GM19240 (cell line): Measurements from ENCODE around the gene AP1S3.

Source experiments
- DNase-seq: peaks from one replicate; pipeline ENCODE4 v3.0.0; 2011; ENCODE audit warnings: low spot score; ENCODE audit not compliant: insufficient read length

Gene AP1S3

DNA sequence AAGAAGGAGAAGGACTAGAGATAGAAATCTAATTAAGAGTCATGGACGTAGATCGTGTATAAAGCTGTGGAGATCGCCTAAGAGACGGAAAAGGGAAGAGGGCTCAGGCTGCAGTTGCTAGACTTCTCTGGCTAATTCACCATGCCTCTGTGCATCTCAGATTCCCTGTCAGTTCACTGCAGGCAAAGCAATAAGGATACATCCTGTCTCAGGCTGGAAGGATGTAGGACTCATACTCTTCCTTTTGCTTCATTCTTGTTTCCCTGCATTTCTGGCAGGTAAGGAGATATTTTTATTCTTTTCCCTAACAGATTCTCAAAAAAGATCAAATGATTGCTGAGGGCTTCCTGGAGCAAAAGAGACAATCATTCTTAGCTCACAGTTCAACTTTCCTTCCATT is 112.5 kb downstream of the AP1S3 start:
- DNase-seq: no peak

- DNase-seq: no peak
Observed at GRCh38 chr2:223723954-223724411, 113.4 kb downstream of the AP1S3 start.

GRCh38 chr2:223722226-223722625 is 115.2 kb downstream of the AP1S3 start:
- no peak for DNase-seq

- DNase-seq: no peak
Observed at GRCh38 chr2:223721746-223722145, 115.6 kb downstream of the AP1S3 start.

GRCh38 chr2:223720367-223720766 is 117.0 kb downstream of the AP1S3 start:
- DNase-seq: no peak

DNA sequence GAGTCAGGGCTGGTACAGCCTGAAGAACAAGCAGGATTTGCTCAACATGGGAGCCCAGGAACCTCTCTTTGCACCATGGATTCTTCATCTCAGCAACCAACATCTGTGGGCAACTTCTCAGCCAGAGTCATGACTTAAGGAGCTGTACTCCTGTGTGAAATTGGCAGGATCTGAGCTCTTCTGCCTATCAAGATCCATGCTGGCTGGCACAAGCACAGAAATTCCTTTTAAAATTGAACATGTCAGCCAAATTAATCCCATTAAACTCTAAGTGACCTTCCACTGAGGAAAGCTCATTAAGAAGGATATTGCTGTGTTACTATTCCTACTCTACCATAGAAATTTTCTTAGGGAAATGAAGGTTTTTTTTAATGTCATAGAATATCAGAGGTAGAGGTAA is 124.7 kb downstream of the AP1S3 start:
- DNase-seq: no peak

DNA sequence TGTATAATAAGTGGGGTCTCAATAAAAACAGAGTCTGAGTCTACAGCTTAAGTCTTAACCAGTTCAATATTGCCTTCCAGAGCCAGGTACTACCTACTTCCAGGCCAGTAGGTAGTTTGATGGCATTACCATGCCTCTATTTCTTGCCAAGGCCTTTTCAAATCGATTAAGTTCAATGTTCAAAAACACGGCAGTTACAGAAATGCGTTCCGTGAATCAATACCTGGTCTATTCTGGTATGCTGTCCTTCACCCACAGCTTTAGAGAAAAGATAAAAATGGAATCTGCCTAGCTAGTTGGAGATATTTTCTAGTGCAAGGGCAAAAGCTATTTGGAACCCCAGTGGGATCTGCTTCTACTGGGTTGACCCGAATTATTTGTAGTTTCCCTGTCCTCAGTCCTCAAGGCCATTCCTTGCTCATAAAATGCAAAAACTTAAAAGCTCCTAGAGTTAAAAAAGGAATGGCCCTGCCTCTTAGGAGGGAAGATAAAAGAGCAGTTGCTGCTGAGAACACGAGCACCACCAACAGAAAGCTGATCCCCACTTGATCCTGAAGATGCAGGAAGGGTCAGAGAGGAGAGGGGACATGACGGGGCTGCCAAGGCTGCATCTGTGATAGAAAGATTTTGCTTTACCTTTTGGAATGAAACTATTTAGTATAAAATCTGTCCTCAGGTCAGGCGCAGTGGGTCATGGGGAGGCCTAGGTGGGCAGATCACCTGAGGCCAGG is 125.6 kb downstream of the AP1S3 start:
- DNase-seq: no peak
